ENCODE measurements around the gene POLD4. TPM values are rescaled to one million over a fixed set of nuclear protein-coding genes. Genes with fewer than 3 reads are reported as not detected.
A peak's percentile ranks its signal among the peaks of the same experiment; 100 is the strongest.
"Not testable (repeated sequence)": the region's sequence is repeated elsewhere in the genome, so short reads cannot be mapped to it uniquely, and the experiment has no call there.

POLD4 gene
- polyA plus RNA-seq, result 112 TPM
- long read RNA-seq, donor 1, transcript POLD4-201 (4 exons, 918 nt), result major isoform, 9 of 21 reads
- long read RNA-seq, donor 1, transcript POLD4-205 (4 exons, 1,486 nt), result minor isoform, 8 of 21 reads
- long read RNA-seq, donor 1, partial matches to known transcripts, result 0 of 21 reads
- long read RNA-seq, donor 1, other reads (novel, unspliced or antisense), result 0 of 21 reads
- long read RNA-seq, donor 2, transcript POLD4-206 (4 exons, 899 nt), result minor isoform, 5 of 89 reads
- long read RNA-seq, donor 2, transcript POLD4-207 (4 exons, 584 nt), result minor isoform, 8 of 89 reads
- long read RNA-seq, donor 2, transcript POLD4-205 (4 exons, 1,486 nt), result minor isoform, 26 of 89 reads
- long read RNA-seq, donor 2, transcript POLD4-201 (4 exons, 918 nt), result major isoform, 46 of 89 reads
- long read RNA-seq, donor 2, partial matches to known transcripts, result 0 of 89 reads
- long read RNA-seq, donor 2, other reads (novel, unspliced or antisense), result 0 of 89 reads
- long read RNA-seq, donor 3, result 0 reads
- long read RNA-seq, donor 4, transcript POLD4-201 (4 exons, 918 nt), result major isoform, 5 of 8 reads
- long read RNA-seq, donor 4, partial matches to known transcripts, result 0 of 8 reads
- long read RNA-seq, donor 4, other reads (novel, unspliced or antisense), result 0 of 8 reads
- long read RNA-seq, donor 5, transcript POLD4-205 (4 exons, 1,486 nt), result minor isoform, 7 of 32 reads
- long read RNA-seq, donor 5, transcript POLD4-209 (2 exons, 860 nt), result minor isoform, 5 of 32 reads
- long read RNA-seq, donor 5, transcript POLD4-201 (4 exons, 918 nt), result major isoform, 16 of 32 reads
- long read RNA-seq, donor 5, partial matches to known transcripts, result 0 of 32 reads
- long read RNA-seq, donor 5, other reads (novel, unspliced or antisense), result 0 of 32 reads
- long read RNA-seq, donor 6, transcript POLD4-201 (4 exons, 918 nt), result major isoform, 35 of 61 reads
- long read RNA-seq, donor 6, transcript POLD4-207 (4 exons, 584 nt), result minor isoform, 5 of 61 reads
- long read RNA-seq, donor 6, transcript POLD4-209 (2 exons, 860 nt), result minor isoform, 6 of 61 reads
- long read RNA-seq, donor 6, transcript POLD4-205 (4 exons, 1,486 nt), result minor isoform, 12 of 61 reads
- long read RNA-seq, donor 6, partial matches to known transcripts, result 0 of 61 reads
- long read RNA-seq, donor 6, other reads (novel, unspliced or antisense), result 0 of 61 reads
- long read RNA-seq, donor 7, transcript POLD4-201 (4 exons, 918 nt), result major isoform, 9 of 14 reads
- long read RNA-seq, donor 7, partial matches to known transcripts, result 0 of 14 reads
- long read RNA-seq, donor 7, other reads (novel, unspliced or antisense), result 0 of 14 reads
- long read RNA-seq, donor 8, transcript POLD4-205 (4 exons, 1,486 nt), result minor isoform, 18 of 88 reads
- long read RNA-seq, donor 8, transcript POLD4-207 (4 exons, 584 nt), result minor isoform, 7 of 88 reads
- long read RNA-seq, donor 8, transcript POLD4-209 (2 exons, 860 nt), result minor isoform, 5 of 88 reads
- long read RNA-seq, donor 8, transcript POLD4-201 (4 exons, 918 nt), result major isoform, 44 of 88 reads
- long read RNA-seq, donor 8, partial matches to known transcripts, result 5 of 88 reads
- long read RNA-seq, donor 8, other reads (novel, unspliced or antisense), result 0 of 88 reads
- long read RNA-seq, donor 9, transcript POLD4-209 (2 exons, 860 nt), result minor isoform, 5 of 60 reads
- long read RNA-seq, donor 9, transcript POLD4-207 (4 exons, 584 nt), result minor isoform, 6 of 60 reads
- long read RNA-seq, donor 9, transcript POLD4-201 (4 exons, 918 nt), result major isoform, 22 of 60 reads
- long read RNA-seq, donor 9, transcript POLD4-205 (4 exons, 1,486 nt), result minor isoform, 21 of 60 reads
- long read RNA-seq, donor 9, partial matches to known transcripts, result 0 of 60 reads
- long read RNA-seq, donor 9, other reads (novel, unspliced or antisense), result 0 of 60 reads
- long read RNA-seq, donor 10, transcript POLD4-201 (4 exons, 918 nt), result major isoform, 35 of 67 reads
- long read RNA-seq, donor 10, transcript POLD4-209 (2 exons, 860 nt), result minor isoform, 7 of 67 reads
- long read RNA-seq, donor 10, transcript POLD4-205 (4 exons, 1,486 nt), result minor isoform, 15 of 67 reads
- long read RNA-seq, donor 10, transcript POLD4-206 (4 exons, 899 nt), result minor isoform, 5 of 67 reads
- long read RNA-seq, donor 10, partial matches to known transcripts, result 0 of 67 reads
- long read RNA-seq, donor 10, other reads (novel, unspliced or antisense), result 0 of 67 reads
- long read RNA-seq, donor 11, transcript POLD4-205 (4 exons, 1,486 nt), result major isoform, 19 of 45 reads
- long read RNA-seq, donor 11, transcript POLD4-207 (4 exons, 584 nt), result minor isoform, 6 of 45 reads
- long read RNA-seq, donor 11, transcript POLD4-201 (4 exons, 918 nt), result minor isoform, 16 of 45 reads
- long read RNA-seq, donor 11, partial matches to known transcripts, result 0 of 45 reads
- long read RNA-seq, donor 11, other reads (novel, unspliced or antisense), result 0 of 45 reads

DNA sequence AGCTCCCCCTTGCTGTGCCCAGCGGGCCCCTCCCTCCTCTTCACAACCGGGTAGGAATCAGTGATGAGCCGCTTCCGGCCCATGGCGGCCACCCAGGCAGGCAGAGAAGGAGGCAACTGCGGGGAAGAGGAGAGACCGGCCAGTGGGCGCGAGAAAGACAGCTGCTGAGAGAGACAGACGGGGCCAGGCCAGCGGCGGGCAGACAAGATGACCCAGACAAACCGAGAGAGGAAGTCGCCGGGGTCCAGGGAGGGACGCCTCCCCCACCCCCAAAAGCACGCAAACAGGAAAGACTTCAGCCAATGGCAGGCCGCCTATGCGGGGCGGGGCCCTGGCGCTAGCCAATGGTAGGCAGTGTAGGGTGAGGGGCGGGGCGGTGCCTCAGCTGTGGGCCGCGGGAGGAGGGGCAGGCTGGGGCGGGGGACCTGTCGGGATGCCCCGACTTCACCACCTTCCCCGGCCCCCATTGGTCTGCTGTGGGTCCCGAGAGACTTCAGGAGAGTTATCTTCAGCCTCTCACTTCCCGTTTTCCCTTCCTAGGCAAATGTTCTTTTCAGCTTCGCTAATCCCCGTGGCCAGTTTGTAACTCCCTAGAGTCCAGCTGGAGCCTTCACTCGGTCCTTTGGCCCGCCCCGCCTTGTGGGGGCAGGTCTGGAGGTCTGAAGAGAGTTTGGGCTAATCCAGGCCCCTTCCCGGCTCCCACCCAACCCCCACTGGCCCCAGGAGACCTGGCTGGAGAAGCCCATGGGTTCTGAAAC is at the start of gene POLD4:
TSS of gene POLD4 (minus strand) at position 230 of the 758 bp plus-strand sequence. CDS start at position 83, 147 bp downstream.
- Histone ChIP-seq H3K27ac (ENCODE audit: low read length) (peak within 1 kb of the TSS; percentile 94), H3K4me3 (ENCODE audit: low read length) (peak within 1 kb of the TSS; percentile 74), H3K27me3 (ENCODE audit: control insufficient read depth, insufficient read depth, low read length) (no peaks in the 10 kb centered on the region), H3K9me3 (ENCODE audit: control insufficient read depth, low read depth, low read length) (no peaks in the 10 kb centered on the region), H3K4me1 (ENCODE audit: control insufficient read depth, insufficient read depth, low read length) (peaks cover 70% of the 10 kb centered on the region), H3K36me3 (ENCODE audit: control insufficient read depth, insufficient read depth, low read length) (peaks cover 6% of the 10 kb centered on the region)
- peak; percentile 94 to 98 for DNase-seq
- WGBS (ENCODE audit: insufficient coverage, low lambda C conversion rate), result no CpG with 5 or more reads among the region's 37 CpGs

DNA sequence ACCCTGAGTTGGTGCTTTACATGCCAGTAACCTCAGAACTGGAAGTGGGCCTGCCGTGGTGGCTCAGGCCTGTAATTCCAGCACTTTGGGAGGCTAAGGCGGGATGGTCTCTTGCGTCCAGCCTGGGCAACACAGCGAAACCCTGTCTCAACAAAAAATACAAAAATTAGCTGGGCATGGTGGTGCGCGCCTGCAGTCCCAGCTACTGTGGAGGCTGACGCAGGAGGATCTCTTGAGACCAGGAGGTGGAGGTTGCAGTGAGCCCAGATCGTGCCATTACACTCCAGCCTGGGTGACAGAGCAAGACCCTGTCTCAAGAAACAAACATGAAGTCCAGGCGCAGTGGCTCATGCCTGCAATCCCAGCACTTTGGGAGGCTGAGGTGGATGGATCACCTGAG is 49.7 kb upstream of the POLD4 start:
- H3K4me3 ChIP-seq (ENCODE audit: low read length); H3K9me3 ChIP-seq (ENCODE audit: control insufficient read depth, low read depth, low read length); H3K27ac ChIP-seq (ENCODE audit: low read length); H3K27me3 ChIP-seq (ENCODE audit: control insufficient read depth, insufficient read depth, low read length); DNase-seq: not testable (repeated sequence)
- Histone ChIP-seq H3K36me3 (ENCODE audit: control insufficient read depth, insufficient read depth, low read length) (peaks cover 17% of the 10 kb centered on the region), H3K4me1 (ENCODE audit: control insufficient read depth, insufficient read depth, low read length) (peaks cover 32% of the 10 kb centered on the region)
- WGBS (ENCODE audit: insufficient coverage, low lambda C conversion rate), result no CpG with 5 or more reads among the region's 9 CpGs

GRCh38 chr11:67402192-67402839 is 49.0 kb upstream of the POLD4 start:
- not testable (repeated sequence) for H3K9me3 ChIP-seq (ENCODE audit: control insufficient read depth, low read depth, low read length); DNase-seq; H3K27me3 ChIP-seq (ENCODE audit: control insufficient read depth, insufficient read depth, low read length)
- 80% methylated on average over 3 of the region's 19 CpGs for WGBS (ENCODE audit: insufficient coverage, low lambda C conversion rate)
- Histone ChIP-seq H3K27ac (ENCODE audit: low read length) (peak overlapping the region; percentile 96), H3K4me1 (ENCODE audit: control insufficient read depth, insufficient read depth, low read length) (peaks cover 32% of the 10 kb centered on the region), H3K4me3 (ENCODE audit: low read length) (peak overlapping the region; percentile 53), H3K36me3 (ENCODE audit: control insufficient read depth, insufficient read depth, low read length) (peaks cover 25% of the 10 kb centered on the region)

DNA sequence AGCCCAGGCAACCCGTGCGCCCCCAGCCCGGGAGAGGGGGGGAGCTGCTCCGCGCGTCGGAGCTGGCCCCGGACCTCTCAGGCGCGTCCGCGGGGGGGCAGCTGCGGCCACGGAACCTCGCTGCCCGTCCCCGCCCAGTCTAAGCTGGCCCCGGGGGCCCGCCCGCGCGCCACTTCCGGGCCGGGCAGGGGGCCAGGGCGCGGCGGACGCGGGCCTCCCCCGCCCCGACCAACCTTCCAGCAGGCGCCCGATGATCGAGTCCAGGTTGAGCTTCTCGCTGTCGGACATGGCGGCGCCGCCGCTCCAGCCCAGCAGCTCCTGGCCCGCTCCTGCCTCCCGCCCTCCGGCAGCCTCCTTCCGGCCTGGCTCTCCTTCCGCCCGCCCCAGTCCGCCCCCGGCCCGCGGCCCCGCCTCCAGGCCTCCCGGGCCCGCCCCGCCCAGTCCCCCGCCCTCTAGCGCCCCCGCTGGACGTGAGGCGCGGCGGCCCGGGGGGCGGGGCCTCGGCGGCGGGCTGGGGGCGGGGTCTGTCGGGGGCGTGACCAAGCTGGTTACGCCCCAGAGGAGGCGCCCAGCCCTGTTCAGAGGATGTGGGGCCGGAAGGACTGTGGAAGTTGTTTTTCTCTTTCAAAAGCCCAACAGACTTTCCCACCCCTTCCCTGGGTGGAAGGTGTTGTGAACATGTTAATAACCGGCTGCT is 48.3 kb upstream of the POLD4 start, which contains the start of gene PPP1CA:
TSS of gene PPP1CA (minus strand) at position 364 of the 697 bp plus-strand sequence. CDS start at position 288, 76 bp downstream.
- Histone ChIP-seq H3K27ac (ENCODE audit: low read length) (peak within 1 kb of the TSS; percentile 96), H3K4me3 (ENCODE audit: low read length) (peak within 1 kb of the TSS; percentile 100), H3K4me1 (ENCODE audit: control insufficient read depth, insufficient read depth, low read length) (peaks cover 32% of the 10 kb centered on the region), H3K9me3 (ENCODE audit: control insufficient read depth, low read depth, low read length) (no peaks in the 10 kb centered on the region), H3K36me3 (ENCODE audit: control insufficient read depth, insufficient read depth, low read length) (peaks cover 31% of the 10 kb centered on the region), H3K27me3 (ENCODE audit: control insufficient read depth, insufficient read depth, low read length) (no peaks in the 10 kb centered on the region)
- peak; percentile 82 to 91 for DNase-seq
- WGBS (ENCODE audit: insufficient coverage, low lambda C conversion rate), result no CpG with 5 or more reads among the region's 73 CpGs

DNA sequence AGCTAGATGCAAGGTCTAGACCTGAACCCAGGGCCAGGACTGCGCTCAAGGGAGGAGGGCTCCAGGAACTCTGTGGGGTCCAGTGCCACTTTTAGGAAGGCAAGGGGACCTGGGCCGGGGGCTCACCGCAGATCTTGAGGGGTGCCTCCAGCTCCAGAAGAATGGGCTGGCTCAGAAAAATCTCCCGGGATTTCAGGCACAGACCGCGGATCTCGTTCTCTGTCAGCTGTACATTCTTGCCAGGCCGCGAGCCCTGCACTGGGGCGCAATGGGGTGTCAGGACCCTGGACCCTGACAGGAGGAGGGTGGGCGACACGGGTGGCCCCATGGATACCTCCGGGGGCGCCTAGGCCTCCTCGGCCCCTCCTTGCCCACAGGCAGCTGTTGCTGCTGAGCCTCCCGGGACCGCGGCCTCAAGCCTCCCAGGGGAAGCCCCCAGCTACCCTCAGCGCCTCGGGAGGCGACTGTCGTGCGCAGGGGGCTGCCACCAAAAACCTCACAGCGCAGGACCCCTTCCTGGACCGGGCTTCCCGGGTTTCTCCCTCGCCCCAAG is 47.7 kb upstream of the POLD4 start:
- peaks cover 37% of the 10 kb centered on the region for H3K36me3 ChIP-seq (ENCODE audit: control insufficient read depth, insufficient read depth, low read length)
- WGBS (ENCODE audit: insufficient coverage, low lambda C conversion rate), result no CpG with 5 or more reads among the region's 27 CpGs
- no peak for DNase-seq
- H3K4me3 ChIP-seq (ENCODE audit: low read length), result peak overlapping the region; percentile 100
- peaks cover 32% of the 10 kb centered on the region for H3K4me1 ChIP-seq (ENCODE audit: control insufficient read depth, insufficient read depth, low read length)
- no peaks in the 10 kb centered on the region for H3K9me3 ChIP-seq (ENCODE audit: control insufficient read depth, low read depth, low read length)
- H3K27ac ChIP-seq (ENCODE audit: low read length), result peak overlapping the region; percentile 63
- H3K27me3 ChIP-seq (ENCODE audit: control insufficient read depth, insufficient read depth, low read length), result no peaks in the 10 kb centered on the region

DNA sequence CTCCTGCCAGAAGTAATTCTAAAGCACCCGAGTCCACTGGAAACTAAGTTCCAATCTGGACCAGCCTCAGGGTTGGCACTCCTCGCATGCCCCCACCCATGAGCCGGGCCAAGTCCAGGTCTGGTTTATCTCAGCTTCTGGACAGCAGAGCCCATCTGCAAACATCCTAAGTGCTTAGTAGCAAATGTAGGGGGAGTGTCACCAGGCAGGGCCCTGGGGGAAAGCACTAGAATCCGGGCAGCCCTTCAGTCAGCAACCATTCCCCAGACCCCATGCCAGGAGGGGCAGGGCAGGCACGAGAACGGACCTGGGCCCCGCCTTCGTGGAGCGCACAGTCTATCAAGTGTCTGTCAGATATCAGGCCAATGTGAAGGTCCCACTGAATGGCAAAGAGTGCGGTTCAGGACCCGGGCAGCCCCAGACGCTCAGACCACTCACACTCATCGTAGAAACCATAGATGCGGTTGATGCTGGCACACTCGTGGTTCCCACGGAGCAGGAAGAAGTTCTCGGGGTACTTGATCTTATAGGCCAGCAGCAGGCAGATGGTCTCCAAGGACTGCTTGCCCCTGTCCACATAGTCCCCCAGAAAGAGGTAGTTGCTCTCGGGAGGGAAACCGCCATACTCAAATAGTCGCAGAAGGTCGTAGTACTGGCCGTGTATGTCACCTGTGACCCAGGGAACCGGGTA is 47.0 kb upstream of the POLD4 start:
- H3K9me3 ChIP-seq (ENCODE audit: control insufficient read depth, low read depth, low read length), result no peaks in the 10 kb centered on the region
- WGBS (ENCODE audit: insufficient coverage, low lambda C conversion rate), result no CpG with 5 or more reads among the region's 23 CpGs
- peak overlapping the region; percentile 100 for H3K4me3 ChIP-seq (ENCODE audit: low read length)
- no peak overlapping the region for H3K27ac ChIP-seq (ENCODE audit: low read length)
- H3K36me3 ChIP-seq (ENCODE audit: control insufficient read depth, insufficient read depth, low read length), result peaks cover 42% of the 10 kb centered on the region
- DNase-seq, result peak in 1 of 2 donors; percentile 36
- no peaks in the 10 kb centered on the region for H3K27me3 ChIP-seq (ENCODE audit: control insufficient read depth, insufficient read depth, low read length)
- peaks cover 31% of the 10 kb centered on the region for H3K4me1 ChIP-seq (ENCODE audit: control insufficient read depth, insufficient read depth, low read length)

Measured in large intestine (tissue), 12 donors.